K562 (cell line): ENCODE results near the gene LBHD2. TPM values are rescaled to one million over a fixed set of nuclear protein-coding genes. Genes with fewer than 3 reads are reported as not detected.
A peak's percentile ranks its signal among the peaks of the same experiment; 100 is the strongest.

Experiments used
- ATF3 ChIP-seq, 2 experiments: fragments of 450-650 bp in 1 of 2; sonication (generic) in 1 of 2; formaldehyde crosslinking in 1 of 2; IDR thresholded peaks in 1 of 2; conservative IDR thresholded peaks in 1 of 2; 2 replicates each; pipeline versions ENCODE4 v1.6.1 to v1.8.1; 2016 to 2023; ENCODE audit warnings: mild to moderate bottlenecking in 2 of 2, moderate library complexity in 2 of 2, inconsistent platforms in 1 of 2, missing genetic modification reagents in 1 of 2
- BRD9 ChIP-seq: fragments of 450-650 bp; IDR thresholded peaks from 2 replicates; pipeline ENCODE4 v1.6.1; 2018; ENCODE audit warnings: low read depth; ENCODE audit not compliant: partially characterized antibody
- CTCF ChIP-seq, 3 experiments: IDR thresholded peaks in 2 of 3; conservative IDR thresholded peaks in 1 of 3; 2 replicates each; pipeline ENCODE4 v1.5.1; 2011 to 2012; ENCODE audit warnings: low read length in 3 of 3, mild to moderate bottlenecking in 3 of 3, control low read depth in 2 of 3, improper control_type of control experiment in 1 of 3, inconsistent platforms in 1 of 3, low read depth in 1 of 3, mixed read lengths in 1 of 3, moderate library complexity in 1 of 3; ENCODE audit not compliant: insufficient read depth in 2 of 3
- EGR1 ChIP-seq: fragments of 450-650 bp; conservative IDR thresholded peaks from 2 replicates; pipeline ENCODE4 v1.6.1; 2017; ENCODE audit warnings: mild to moderate bottlenecking
- GATAD2A ChIP-seq: fragments of 450-650 bp; IDR thresholded peaks from 2 replicates; pipeline ENCODE4 v1.6.1; 2017
- HMG20A ChIP-seq: fragments of 450-650 bp; formaldehyde crosslinking; conservative IDR thresholded peaks from 2 replicates; pipeline ENCODE4 v1.4.0; 2020; ENCODE audit warnings: mild to moderate bottlenecking, mixed read lengths
- MCM3 ChIP-seq: fragments of 450-650 bp; IDR thresholded peaks from 2 replicates; pipeline ENCODE4 v1.6.1; 2016
- RAD21 ChIP-seq, 2 experiments: fragments of 250-450 bp in 1 of 2; fragments of 450-650 bp in 1 of 2; sonication (Bioruptor Pico) in 1 of 2; formaldehyde crosslinking in 1 of 2; IDR thresholded peaks in 1 of 2; conservative IDR thresholded peaks in 1 of 2; 2 replicates each; pipeline versions ENCODE4 v1.4.0 to v1.8.0; 2020 to 2022; ENCODE audit warnings: mild to moderate bottlenecking in 2 of 2, moderate library complexity in 1 of 2
- REST ChIP-seq, 2 experiments: fragments of 450-650 bp; formaldehyde crosslinking in 1 of 2; IDR thresholded peaks; 2 replicates each; pipeline versions ENCODE4 v1.4.0 to v1.6.1; 2014 to 2020; ENCODE audit warnings: mild to moderate bottlenecking in 2 of 2, borderline replicate concordance in 1 of 2, low read depth in 1 of 2
- SAFB ChIP-seq: fragments of 200-400 bp; formaldehyde crosslinking; IDR thresholded peaks from 2 replicates; pipeline ENCODE4 v1.6.1; 2017; ENCODE audit warnings: low read depth, low read length, borderline replicate concordance
- SMAD1 ChIP-seq: fragments of 150-350 bp; IDR thresholded peaks from 2 replicates; pipeline ENCODE4 v1.6.1; 2014; ENCODE audit warnings: low read length, low read depth; ENCODE audit not compliant: partially characterized antibody
- SMC3 ChIP-seq: conservative IDR thresholded peaks from 2 replicates; pipeline ENCODE4 v1.6.1; 2011; ENCODE audit warnings: low read depth, low read length, improper control_type of control experiment; ENCODE audit not compliant: insufficient read depth
- STAG1 ChIP-seq: sonication (generic); formaldehyde crosslinking; IDR thresholded peaks from 2 replicates; pipeline ENCODE4 v1.5.0; 2020; ENCODE audit warnings: missing genetic modification reagents, borderline replicate concordance
- XRCC5 ChIP-seq: fragments of 200-400 bp; formaldehyde crosslinking; IDR thresholded peaks from 2 replicates; pipeline ENCODE4 v1.6.1; 2017; ENCODE audit warnings: low read depth, mild to moderate bottlenecking, low read length
- ZC3H4 ChIP-seq: sonication (generic); formaldehyde crosslinking; IDR thresholded peaks from 2 replicates; pipeline ENCODE4 v1.9.0; 2021; ENCODE audit warnings: missing genetic modification reagents, borderline replicate concordance
- ZNF121 ChIP-seq: sonication (generic); formaldehyde crosslinking; conservative IDR thresholded peaks from 2 replicates; pipeline ENCODE4 v1.8.0; 2022; ENCODE audit warnings: missing genetic modification reagents
- polyA plus RNA-seq, 8 experiments: library from polyadenylated mRNA; depleted of rRNA in 4 of 8; stranded (reverse) in 5 of 8; unstranded in 3 of 8; fragments of >200 nt; fragmentation: Nextera tagmentation in 2 of 8; fragmentation: Illumina TruSeq in 1 of 8; extraction: Ambion mirVana in 2 of 8; extraction: Trizol in 1 of 8; gene quantifications; 2 replicates each; pipeline versions ENCODE4 v1.2.1 to v1.2.3, GENCODE V29; 2011 to 2014; ENCODE audit warnings: inconsistent platforms in 1 of 8, missing spikeins in 1 of 8
- total RNA-seq, 7 experiments: library from RNA; depleted of rRNA in 6 of 7; stranded (reverse); fragments of >200 nt in 6 of 7; fragmentation: Illumina TruSeq in 2 of 7; extraction: Trizol in 2 of 7; gene quantifications; 2 replicates each; pipeline versions ENCODE4 v1.2.1 to v1.2.3, GENCODE V29; 2011 to 2021; ENCODE audit warnings: low replicate concordance in 1 of 7

Gene LBHD2
- total and polyA plus RNA-seq, 9 of the 15 experiments (the other 6 are each of a cell fraction or from before 2014, with no cell fraction given), result not detected

GRCh38 chr14:103104654-103105452 is 20.8 kb downstream of the LBHD2 start (continued):
- TF ChIP-seq BRD9 (peak; percentile 46), RAD21 (CRISPR knock-in tag; conservative IDR thresholded peaks at IDR 0.05 in 1 of 2, IDR thresholded peaks at IDR 0.05 in 1 of 2) (peak; percentile 89 to 95), ATF3 (IDR thresholded peaks at IDR 0.05) (no peak), ATF3 (CRISPR knock-in tag; conservative IDR thresholded peaks at IDR 0.05) (no peak), CTCF (IDR thresholded peaks at IDR 0.05 in 2 of 3, conservative IDR thresholded peaks at IDR 0.05 in 1 of 3; ENCODE audit: insufficient read depth in 2 of 3, low read depth in 1 of 3, low read length in 3 of 3) (peak; percentile 80 to 88 (median 85)), REST (IDR thresholded peaks at IDR 0.05; ENCODE audit: borderline replicate concordance) (peak; percentile 90), REST (CRISPR knock-in tag; IDR thresholded peaks at IDR 0.05; ENCODE audit: low read depth) (no peak), SMAD1 (no peak), MCM3 (peak; percentile 91), SMC3 (peak; percentile 82), XRCC5 (no peak), GATAD2A (peak; percentile 58; the same call in 1 of the 2 replicates), SAFB (0 out of 2 replicates have a peak, but pooled peaks have one; percentile 26), EGR1 (no peak), ZNF121 (CRISPR knock-in tag) (no peak), HMG20A (no peak), ZC3H4 (no peak), STAG1 (CRISPR knock-in tag) (peak; percentile 70; the same call in 1 of the 2 replicates)
